Activated CD4-positive, alpha-beta T cell treated with anti-CD3 and anti-CD28 coated beads, Interleukin-2, amount 10 ng/mL, durations not matched to agents 7 days and 5 days (primary cell): ENCODE results near the gene CUTA. TPM values are rescaled to one million over a fixed set of nuclear protein-coding genes. Genes with fewer than 3 reads are reported as not detected.
A peak's percentile ranks its signal among the peaks of the same experiment; 100 is the strongest.

Source experiments
- CTCF ChIA-PET: fragments of 350-600 bp; sonication (Branson Sonifier 250); formaldehyde crosslinking; loops from one replicate; lab custom pipeline; 2021; ENCODE audit warnings: antibody characterized with exemption; lab: Charles Lee
- POLR2A ChIA-PET: fragments of 350-600 bp; sonication (Branson Sonifier 250); formaldehyde crosslinking; loops from one replicate; lab custom pipeline; 2021; ENCODE audit warnings: antibody characterized with exemption; lab: Charles Lee
- DNase-seq: peaks from one replicate; pipeline ENCODE4 v3.0.0-alpha.2; 2020
- H3K27ac Mint-ChIP-seq: one replicate; pipeline ENCODE4 v1.8.0; 2021; ENCODE audit warnings: mild to moderate bottlenecking, moderate library complexity, mixed read lengths
- H3K27me3 Mint-ChIP-seq: one replicate; pipeline ENCODE4 v1.8.0; 2021; ENCODE audit warnings: mixed read lengths
- H3K36me3 Mint-ChIP-seq: one replicate; pipeline ENCODE4 v1.8.0; 2021; ENCODE audit warnings: low read depth, mixed read lengths
- H3K4me1 Mint-ChIP-seq: one replicate; pipeline ENCODE4 v1.8.0; 2021; ENCODE audit warnings: mixed read lengths
- H3K4me3 Mint-ChIP-seq: one replicate; pipeline ENCODE4 v1.8.0; 2021; ENCODE audit warnings: mild to moderate bottlenecking, moderate library complexity, mixed read lengths
- H3K9me3 Mint-ChIP-seq: one replicate; pipeline ENCODE4 v1.8.0; 2021; ENCODE audit warnings: mixed read lengths
- total RNA-seq, 2 experiments: library from RNA; stranded (reverse); gene quantifications; one replicate each; pipeline ENCODE4 v1.2.3, GENCODE V29; 2021

CUTA gene
- total RNA-seq, 2 experiments from 2014 or later, result 191 to 207 TPM

DNA sequence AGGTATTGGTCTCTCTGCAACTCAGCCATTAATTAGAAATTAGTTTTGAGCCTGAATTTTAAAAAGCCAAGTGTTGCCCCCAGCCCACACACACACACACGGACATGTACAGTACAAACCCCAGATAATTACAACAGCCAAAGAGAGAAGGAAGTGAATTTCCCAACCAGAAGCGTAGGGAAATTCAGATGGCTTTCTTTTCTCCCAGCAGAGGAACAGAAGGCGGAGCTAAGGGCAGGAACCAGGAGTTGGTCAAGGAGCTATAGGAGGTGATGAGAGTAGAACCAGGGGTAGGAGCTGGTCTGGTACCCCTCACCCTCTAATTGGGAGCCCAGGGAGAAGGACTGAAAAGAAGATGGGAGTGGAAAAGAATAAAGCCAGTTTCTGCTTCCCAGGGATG lies 32.5 kb upstream of the CUTA start:
- H3K27me3 Mint-ChIP-seq, result no peaks in the 10 kb centered on the region
- peaks cover 26% of the 10 kb centered on the region for H3K4me1 Mint-ChIP-seq
- H3K9me3 Mint-ChIP-seq, result no peaks in the 10 kb centered on the region
- ChIA-PET CTCF (interaction anchor here (0.5 to 1.8 kb wide), 2 partner anchors 10 to 116 kb away, joined by 3 to 4 read pairs; no protein-coding TSS in a partner anchor), POLR2A (no interaction called here)
- H3K36me3 Mint-ChIP-seq, result peaks cover 29% of the 10 kb centered on the region
- H3K27ac Mint-ChIP-seq, result no peak overlapping the region
- no peak overlapping the region for H3K4me3 Mint-ChIP-seq
- no peak for DNase-seq

DNA sequence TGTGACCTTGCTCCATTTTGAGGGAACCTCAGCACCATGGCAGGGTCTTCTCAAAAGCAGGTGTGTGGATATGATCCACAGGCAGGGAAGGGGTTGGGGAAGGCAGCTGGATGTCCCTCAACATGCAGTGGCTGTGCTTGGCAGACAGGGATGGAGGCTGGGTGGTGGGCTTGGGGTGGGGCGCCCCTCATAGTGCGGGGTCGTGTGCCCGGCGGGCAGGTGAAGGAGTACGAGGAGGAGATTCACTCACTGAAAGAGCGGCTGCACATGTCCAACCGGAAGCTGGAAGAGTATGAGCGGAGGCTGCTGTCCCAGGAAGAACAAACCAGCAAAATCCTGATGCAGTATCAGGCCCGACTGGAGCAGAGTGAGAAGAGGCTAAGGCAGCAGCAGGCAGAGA lies 28.4 kb upstream of the CUTA start:
- POLR2A ChIA-PET, result interaction anchor here (0.6 kb wide), 1 partner anchor 23 kb away, joined by 3 read pairs; no protein-coding TSS in a partner anchor
- peaks cover 40% of the 10 kb centered on the region for H3K36me3 Mint-ChIP-seq
- H3K4me3 Mint-ChIP-seq, result no peak overlapping the region
- no peak for DNase-seq
- H3K4me1 Mint-ChIP-seq, result peaks cover 1% of the 10 kb centered on the region
- no peaks in the 10 kb centered on the region for H3K9me3 Mint-ChIP-seq
- H3K27ac Mint-ChIP-seq, result no peak overlapping the region
- CTCF ChIA-PET, result interaction anchor here (1.0 to 1.1 kb wide), 2 partner anchors 9 kb away, joined by 3 read pairs; no protein-coding TSS in a partner anchor
- H3K27me3 Mint-ChIP-seq, result no peaks in the 10 kb centered on the region

DNA sequence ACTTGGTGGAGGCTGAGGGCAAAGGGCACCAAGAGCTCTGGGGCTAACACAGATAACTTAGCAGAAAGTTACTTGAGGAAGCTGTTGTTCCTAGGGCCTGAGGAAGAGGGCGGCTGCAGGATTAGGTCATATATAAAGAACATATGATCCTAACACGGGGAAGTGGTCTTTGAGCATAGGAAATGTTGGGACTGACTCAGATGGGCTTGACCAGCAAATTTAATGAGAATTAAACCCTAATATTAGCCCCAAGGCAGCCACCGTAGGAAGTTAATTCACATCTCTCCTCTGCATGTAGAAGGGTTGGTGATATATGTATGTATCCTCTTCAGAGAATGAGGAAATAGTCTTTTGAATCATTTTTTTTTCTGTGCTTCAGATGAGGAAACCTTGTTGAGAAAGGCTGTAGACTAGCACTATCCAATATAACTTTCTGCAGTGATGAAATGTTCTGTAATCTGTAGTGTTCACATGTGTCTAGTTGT lies 27.3 kb upstream of the CUTA start:
- POLR2A ChIA-PET, result no interaction called here
- Mint-ChIP-seq H3K36me3 (peaks cover 41% of the 10 kb centered on the region), H3K4me1 (no peaks in the 10 kb centered on the region), H3K4me3 (no peak overlapping the region), H3K9me3 (no peaks in the 10 kb centered on the region), H3K27ac (peak overlapping the region; percentile 33), H3K27me3 (no peaks in the 10 kb centered on the region)
- CTCF ChIA-PET, result interaction anchor here (1.2 to 2.1 kb wide), 3 partner anchors 9 to 19 kb away, joined by 3 to 7 read pairs (median 6); partner anchors contain the start of gene ZBTB9
- DNase-seq, result no peak

DNA sequence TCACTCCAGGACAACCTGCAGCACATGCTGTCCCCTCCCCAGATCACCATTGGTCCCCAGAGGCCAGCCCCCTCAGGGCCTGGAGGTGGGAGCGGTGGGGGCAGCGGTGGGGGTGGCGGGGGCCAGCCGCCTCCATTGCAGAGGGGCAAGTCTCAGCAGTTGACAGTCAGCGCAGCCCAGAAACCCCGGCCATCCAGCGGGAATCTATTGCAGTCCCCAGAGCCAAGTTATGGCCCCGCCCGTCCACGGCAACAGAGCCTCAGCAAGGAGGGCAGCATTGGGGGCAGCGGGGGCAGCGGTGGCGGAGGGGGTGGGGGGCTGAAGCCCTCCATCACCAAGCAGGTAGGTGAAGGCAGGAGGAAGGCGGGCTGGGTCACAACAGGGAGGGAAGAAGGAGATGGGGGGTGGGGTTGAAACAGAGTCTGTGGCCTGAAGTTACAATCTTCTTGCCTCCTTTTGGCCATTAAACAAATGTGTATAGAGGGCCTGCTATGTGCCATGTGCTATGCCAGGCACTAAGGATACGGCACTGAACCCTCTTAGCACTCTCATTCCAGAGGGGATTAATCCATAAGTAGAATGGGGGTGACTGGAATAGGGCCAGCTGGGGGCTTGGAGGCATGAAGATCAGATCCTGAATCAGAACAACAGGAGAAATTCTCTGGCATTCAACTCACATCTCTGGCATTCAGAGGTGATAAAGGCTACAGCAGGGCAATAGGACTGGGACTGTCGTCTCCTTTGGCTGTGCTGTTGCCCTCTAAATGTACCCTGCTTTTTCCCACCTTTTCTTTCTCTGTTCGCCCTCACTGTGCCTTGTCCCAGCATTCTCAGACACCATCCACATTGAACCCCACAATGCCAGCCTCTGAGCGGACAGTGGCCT lies 26.0 kb upstream of the CUTA start:
- ChIA-PET CTCF (interaction anchor here (1.2 to 2.1 kb wide), 3 partner anchors 10 to 18 kb away, joined by 3 to 7 read pairs (median 6); partner anchors contain the start of gene ZBTB9), POLR2A (no interaction called here)
- no peaks in the 10 kb centered on the region for H3K27me3 Mint-ChIP-seq
- H3K4me3 Mint-ChIP-seq, result no peak overlapping the region
- H3K9me3 Mint-ChIP-seq, result no peaks in the 10 kb centered on the region
- no peaks in the 10 kb centered on the region for H3K4me1 Mint-ChIP-seq
- DNase-seq, result no peak
- H3K36me3 Mint-ChIP-seq, result peaks cover 41% of the 10 kb centered on the region
- no peak overlapping the region for H3K27ac Mint-ChIP-seq

DNA sequence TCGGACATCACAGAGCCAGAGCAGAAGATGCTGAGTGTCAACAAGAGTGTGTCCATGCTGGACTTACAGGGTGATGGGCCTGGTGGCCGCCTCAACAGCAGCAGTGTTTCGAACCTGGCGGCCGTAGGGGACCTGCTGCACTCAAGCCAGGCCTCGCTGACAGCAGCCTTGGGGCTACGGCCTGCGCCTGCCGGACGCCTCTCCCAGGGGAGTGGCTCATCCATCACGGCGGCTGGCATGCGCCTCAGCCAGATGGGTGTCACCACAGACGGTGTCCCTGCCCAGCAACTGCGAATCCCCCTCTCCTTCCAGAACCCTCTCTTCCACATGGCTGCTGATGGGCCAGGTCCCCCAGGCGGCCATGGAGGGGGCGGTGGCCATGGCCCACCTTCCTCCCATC lies 25.1 kb upstream of the CUTA start:
- DNase-seq, result no peak
- H3K27ac Mint-ChIP-seq, result no peak overlapping the region
- no peak overlapping the region for H3K4me3 Mint-ChIP-seq
- no peaks in the 10 kb centered on the region for H3K9me3 Mint-ChIP-seq
- ChIA-PET CTCF (no interaction called here), POLR2A (no interaction called here)
- H3K4me1 Mint-ChIP-seq, result no peaks in the 10 kb centered on the region
- H3K27me3 Mint-ChIP-seq, result no peaks in the 10 kb centered on the region
- H3K36me3 Mint-ChIP-seq, result peaks cover 40% of the 10 kb centered on the region

DNA sequence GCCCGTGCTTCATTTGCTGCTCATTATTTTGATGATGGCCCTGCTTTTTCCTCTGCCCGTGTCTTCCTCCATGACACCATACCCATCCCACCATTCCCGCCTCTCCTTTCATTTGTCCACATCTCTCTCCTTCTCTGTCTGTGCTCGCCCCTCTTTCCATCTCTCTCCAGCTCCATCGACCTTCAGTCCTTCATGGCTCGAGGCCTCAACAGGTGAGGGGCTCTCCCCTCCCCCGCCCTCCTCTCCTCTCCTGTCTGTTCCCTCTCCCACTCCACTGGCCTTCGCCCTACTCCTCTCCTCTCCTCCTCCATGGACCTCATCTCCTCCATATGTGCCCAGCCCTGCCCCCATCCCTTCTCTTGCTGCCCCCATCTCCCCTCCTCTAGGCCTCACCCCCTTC lies 24.4 kb upstream of the CUTA start:
- DNase-seq, result no peak
- Mint-ChIP-seq H3K27ac (peak overlapping the region; percentile 16), H3K27me3 (no peaks in the 10 kb centered on the region), H3K4me3 (no peak overlapping the region), H3K4me1 (no peaks in the 10 kb centered on the region), H3K9me3 (no peaks in the 10 kb centered on the region), H3K36me3 (peaks cover 40% of the 10 kb centered on the region)
- POLR2A ChIA-PET, result no interaction called here
- CTCF ChIA-PET, result interaction anchor here (1.6 kb wide), 1 partner anchor 12 kb away, joined by 5 read pairs; the partner anchor contains the start of gene ZBTB9

DNA sequence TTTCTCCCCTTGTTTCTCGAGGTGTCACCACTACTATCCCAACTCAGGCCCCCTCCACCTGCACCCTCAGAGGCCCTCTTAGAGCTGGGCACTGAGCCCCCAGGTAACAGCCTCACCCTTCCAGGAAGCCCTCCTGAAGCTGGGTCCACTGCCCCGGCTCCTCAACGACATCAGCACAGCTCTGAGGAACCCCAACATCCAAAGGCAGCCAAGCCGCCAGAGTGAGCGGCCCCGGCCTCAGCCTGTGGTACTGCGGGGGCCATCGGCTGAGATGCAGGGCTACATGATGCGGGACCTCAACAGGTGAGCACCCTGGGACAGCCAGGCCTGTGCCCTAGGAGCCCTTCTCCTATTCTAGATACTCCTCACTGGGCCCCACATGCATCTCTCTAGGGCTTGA lies 23.6 kb upstream of the CUTA start:
- ChIA-PET POLR2A (no interaction called here), CTCF (interaction anchor here (1.2 to 1.6 kb wide), 2 partner anchors 9 to 13 kb away, joined by 4 to 5 read pairs; partner anchors contain the start of gene ZBTB9)
- Mint-ChIP-seq H3K36me3 (peaks cover 39% of the 10 kb centered on the region), H3K27ac (peak overlapping the region; percentile 19), H3K4me1 (no peaks in the 10 kb centered on the region), H3K27me3 (no peaks in the 10 kb centered on the region), H3K9me3 (no peaks in the 10 kb centered on the region), H3K4me3 (no peak overlapping the region)
- DNase-seq, result no peak

DNA sequence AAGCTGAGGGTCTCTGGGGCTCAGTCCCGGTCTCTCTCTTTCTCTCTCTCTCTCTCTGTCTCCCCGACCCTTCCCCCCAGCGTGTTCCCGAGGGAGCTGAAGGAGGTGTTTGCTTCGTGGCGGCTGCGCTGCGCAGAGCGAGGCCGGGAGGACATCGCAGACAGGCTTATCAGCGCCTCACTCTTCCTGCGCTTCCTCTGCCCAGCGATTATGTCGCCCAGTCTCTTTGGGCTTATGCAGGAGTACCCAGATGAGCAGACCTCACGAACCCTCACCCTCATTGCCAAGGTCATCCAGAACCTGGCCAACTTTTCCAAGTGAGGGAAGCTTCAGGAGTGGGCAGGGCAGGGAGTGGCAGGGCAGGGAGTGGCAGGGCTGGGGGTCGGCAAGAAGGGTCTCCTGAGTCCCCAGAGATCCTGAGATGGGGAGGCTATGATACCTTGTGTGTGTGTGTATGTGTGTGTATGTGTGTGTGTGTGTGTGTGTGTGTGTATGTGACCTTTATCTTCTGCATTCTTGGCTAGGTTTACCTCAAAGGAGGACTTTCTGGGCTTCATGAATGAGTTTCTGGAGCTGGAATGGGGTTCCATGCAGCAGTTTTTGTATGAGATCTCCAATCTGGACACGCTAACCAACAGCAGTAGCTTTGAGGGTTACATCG lies 22.9 kb upstream of the CUTA start:
- POLR2A ChIA-PET, result no interaction called here
- CTCF ChIA-PET, result interaction anchor here (1.2 to 1.6 kb wide), 2 partner anchors 9 to 14 kb away, joined by 4 to 5 read pairs; partner anchors contain the start of gene ZBTB9
- DNase-seq, result no peak
- Mint-ChIP-seq H3K9me3 (no peaks in the 10 kb centered on the region), H3K27ac (no peak overlapping the region), H3K4me3 (no peak overlapping the region), H3K4me1 (no peaks in the 10 kb centered on the region), H3K27me3 (no peaks in the 10 kb centered on the region), H3K36me3 (peaks cover 34% of the 10 kb centered on the region)

DNA sequence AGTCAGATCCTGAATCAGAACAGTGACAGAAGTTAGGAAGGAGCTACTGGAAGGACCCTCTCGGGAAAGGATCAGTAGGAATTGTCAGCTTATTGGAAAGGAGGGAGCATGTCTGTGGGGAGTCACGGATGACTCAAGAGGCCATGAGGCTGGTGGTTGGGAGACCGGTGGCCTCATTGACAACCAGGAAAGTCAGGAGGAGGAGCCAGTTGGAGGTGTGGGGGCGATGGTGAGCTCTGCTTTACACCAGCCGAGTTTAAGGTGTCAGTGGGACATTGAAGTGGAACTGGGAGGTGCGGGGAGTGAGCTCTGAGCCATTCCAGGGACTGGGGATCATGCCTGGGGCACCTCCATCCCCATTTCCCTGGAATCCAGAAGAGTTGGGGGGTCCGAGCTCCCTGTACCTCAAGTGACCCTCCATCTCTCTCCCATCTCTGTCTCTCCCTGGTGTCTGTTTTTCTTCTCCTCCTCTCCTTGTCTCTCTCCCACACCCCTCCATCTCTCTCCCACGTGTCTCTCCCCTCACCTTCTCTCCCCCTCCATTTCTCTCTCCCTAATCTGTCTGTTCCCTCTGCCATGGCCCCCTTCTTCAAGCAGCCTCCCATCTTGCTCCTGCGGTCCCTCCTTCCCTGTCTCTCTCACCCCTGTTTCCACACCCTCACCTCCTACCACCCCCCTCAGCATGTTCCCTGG lies 22.2 kb upstream of the CUTA start:
- ChIA-PET POLR2A (no interaction called here), CTCF (interaction anchor here (1.2 kb wide), 1 partner anchor 10 kb away, joined by 4 read pairs; no protein-coding TSS in a partner anchor)
- Mint-ChIP-seq H3K9me3 (no peaks in the 10 kb centered on the region), H3K27me3 (no peaks in the 10 kb centered on the region), H3K27ac (peak overlapping the region; percentile 63), H3K4me1 (peaks cover 1% of the 10 kb centered on the region), H3K4me3 (no peak overlapping the region), H3K36me3 (peaks cover 37% of the 10 kb centered on the region)
- no peak for DNase-seq

DNA sequence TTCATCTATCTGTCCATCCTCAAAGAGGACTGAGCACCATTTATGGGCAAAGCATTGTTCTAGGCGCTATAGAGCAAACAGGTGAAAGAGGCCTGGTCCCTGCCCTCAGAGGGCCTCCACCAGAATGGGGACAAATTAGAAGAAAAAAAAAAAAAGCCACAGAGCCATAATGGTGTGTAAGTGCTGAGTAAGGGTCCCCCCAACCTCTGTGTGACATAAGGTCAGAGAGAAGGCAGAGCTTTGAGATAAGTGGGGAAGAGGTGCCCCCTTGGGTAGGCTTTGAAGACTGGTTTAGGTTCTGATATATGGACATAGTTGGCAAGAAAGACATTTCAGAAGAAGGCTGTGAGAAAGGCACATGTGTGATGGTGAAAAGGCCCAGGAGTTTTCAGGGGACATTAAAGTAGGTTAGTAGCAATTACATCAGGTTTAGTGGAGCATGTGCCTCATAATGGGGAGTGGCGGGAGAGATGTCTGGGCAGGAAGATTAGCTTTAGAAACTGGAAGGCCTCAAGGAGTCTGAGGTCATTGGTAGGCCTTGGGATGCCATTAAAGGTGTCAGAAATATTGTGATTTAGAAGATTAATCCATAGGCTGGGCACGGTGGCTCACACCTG lies 21.2 kb upstream of the CUTA start:
- ChIA-PET CTCF (interaction anchor here (0.6 kb wide), 1 partner anchor 122 kb away, joined by 4 read pairs; the partner anchor contains the start of gene ZBTB22), POLR2A (no interaction called here)
- Mint-ChIP-seq H3K4me1 (peaks cover 2% of the 10 kb centered on the region), H3K9me3 (no peaks in the 10 kb centered on the region), H3K27ac (peak overlapping the region; percentile 51), H3K36me3 (peaks cover 37% of the 10 kb centered on the region), H3K27me3 (no peaks in the 10 kb centered on the region), H3K4me3 (no peak overlapping the region)
- no peak for DNase-seq

DNA sequence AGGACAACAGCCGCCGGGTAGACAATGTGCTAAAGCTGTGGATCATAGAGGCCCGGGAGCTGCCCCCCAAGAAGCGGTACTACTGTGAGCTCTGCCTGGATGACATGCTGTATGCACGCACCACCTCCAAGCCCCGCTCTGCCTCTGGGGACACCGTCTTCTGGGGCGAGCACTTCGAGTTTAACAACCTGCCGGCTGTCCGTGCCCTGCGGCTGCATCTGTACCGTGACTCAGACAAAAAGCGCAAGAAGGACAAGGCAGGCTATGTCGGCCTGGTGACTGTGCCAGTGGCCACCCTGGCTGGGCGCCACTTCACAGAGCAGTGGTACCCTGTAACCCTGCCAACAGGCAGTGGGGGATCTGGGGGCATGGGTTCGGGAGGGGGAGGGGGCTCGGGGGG lies 19.8 kb upstream of the CUTA start:
- Mint-ChIP-seq H3K4me3 (no peak overlapping the region), H3K4me1 (peaks cover 9% of the 10 kb centered on the region), H3K9me3 (no peaks in the 10 kb centered on the region), H3K27ac (no peak overlapping the region), H3K36me3 (peaks cover 40% of the 10 kb centered on the region), H3K27me3 (no peaks in the 10 kb centered on the region)
- CTCF ChIA-PET, result interaction anchor here (0.6 to 1.3 kb wide), 2 partner anchors 9 to 17 kb away, joined by 3 read pairs; partner anchors contain the start of gene ZBTB9
- POLR2A ChIA-PET, result no interaction called here
- DNase-seq, result no peak

DNA sequence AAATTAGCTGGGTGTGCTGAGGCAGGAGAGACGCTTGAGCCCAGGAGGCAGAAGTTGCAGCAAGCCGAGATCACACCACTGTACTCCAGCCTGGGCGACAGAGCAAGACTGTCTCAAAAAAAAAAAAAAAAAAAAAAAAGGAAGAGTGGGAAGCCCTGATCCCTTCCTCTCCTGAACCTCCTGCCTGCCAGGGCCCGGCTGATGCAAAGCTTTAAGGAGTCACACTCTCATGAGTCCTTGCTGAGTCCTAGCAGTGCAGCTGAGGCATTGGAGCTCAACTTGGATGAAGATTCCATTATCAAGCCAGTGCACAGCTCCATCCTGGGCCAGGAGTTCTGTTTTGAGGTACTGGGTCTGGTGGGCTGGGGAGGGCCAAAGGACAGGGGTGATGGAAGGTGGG lies 17.1 kb upstream of the CUTA start:
- H3K9me3 Mint-ChIP-seq, result no peaks in the 10 kb centered on the region
- H3K4me3 Mint-ChIP-seq, result no peak overlapping the region
- H3K4me1 Mint-ChIP-seq, result peaks cover 35% of the 10 kb centered on the region
- DNase-seq, result no peak
- H3K27me3 Mint-ChIP-seq, result no peaks in the 10 kb centered on the region
- no peak overlapping the region for H3K27ac Mint-ChIP-seq
- POLR2A ChIA-PET, result interaction anchor here (0.5 kb wide), 1 partner anchor 34 kb away, joined by 5 read pairs; no protein-coding TSS in a partner anchor
- CTCF ChIA-PET, result no interaction called here
- H3K36me3 Mint-ChIP-seq, result peaks cover 34% of the 10 kb centered on the region
